Testis (tissue), 3 donors: ENCODE data around the gene ZDHHC8. TPM values are rescaled to one million over a fixed set of nuclear protein-coding genes. Genes with fewer than 3 reads are reported as not detected.

Source experiments
- DNase-seq: peaks from one replicate; pipeline ENCODE4 v3.0.0-alpha.2; 2019
- H3K27ac ChIP-seq, 2 donors: fragments of 200-600 bp; sonication (generic); one replicate each; pipeline ENCODE4 v1.5.1; 2019
- H3K27me3 ChIP-seq: fragments of 200-600 bp; sonication (generic); one replicate; pipeline ENCODE4 v1.5.1; 2019
- H3K36me3 ChIP-seq: fragments of 200-600 bp; sonication (generic); one replicate; pipeline ENCODE4 v1.5.1; 2017; ENCODE audit warnings: low read depth; ENCODE audit errors: missing control alignments
- H3K4me1 ChIP-seq: fragments of 200-600 bp; sonication (generic); one replicate; pipeline ENCODE4 v1.5.1; 2019
- H3K4me3 ChIP-seq, 2 donors: fragments of 200-600 bp; sonication (generic); one replicate each; pipeline ENCODE4 v1.5.1; 2017 to 2019
- H3K9me3 ChIP-seq: fragments of 200-600 bp; sonication (generic); one replicate; pipeline ENCODE4 v1.5.1; 2017
- CTCF ChIP-seq, 3 experiments: fragments of 450-650 bp in 2 of 3; fragments of 200-600 bp in 1 of 3; sonication (generic) in 1 of 3; IDR thresholded peaks; one replicate each; pipeline ENCODE4 v1.5.1; 2016 to 2019; ENCODE audit warnings: antibody characterized with exemption in 3 of 3, mild to moderate bottlenecking in 2 of 3, moderate library complexity in 1 of 3
- POLR2A ChIP-seq: fragments of 450-650 bp; IDR thresholded peaks from one replicate; pipeline ENCODE4 v1.6.1; 2017; ENCODE audit warnings: antibody characterized with exemption, mild to moderate bottlenecking, moderate library complexity
- WGBS, 2 donors: methylation state at CpG; one replicate each; pipeline ENCODE4 v1.1.5; 2018; 5-methylcytosine and 5-hydroxymethylcytosine counted together
- intact Hi-C: fragments of 100-400 bp; cut with DNase I; formaldehyde crosslinking; loops from one replicate; pipeline ENCODE4 v1.15.1; 2023; ENCODE audit warnings: low total_unique reads
- polyA plus RNA-seq: library from polyadenylated mRNA; stranded (reverse); fragments of 350-450 nt; fragmentation: Illumina TruSeq; extraction: RNeasy Lipid Tissue Mini Kit (QIAGEN cat#74804); gene quantifications from one replicate; pipeline ENCODE4 v1.2.3, GENCODE V29; 2014; ENCODE audit warnings: low read depth, low replicate concordance; ENCODE audit not compliant: insufficient read depth
- total RNA-seq, 2 donors: library from RNA; depleted of rRNA; stranded (reverse); fragments of >200 nt; gene quantifications; one replicate each; pipeline ENCODE4 v1.2.3, GENCODE V29; 2016

The ZDHHC8 gene
- total and polyA plus RNA-seq, 3 donors from 2014 or later = 34.0 to 44.0 (median 40.9) TPM

GRCh38 chr22:20139391-20140106, 7.9 kb downstream of the ZDHHC8 start:
- Histone ChIP-seq H3K9me3 (no peaks in the 10 kb centered on the region), H3K4me1 (peaks cover 25% of the 10 kb centered on the region), H3K36me3 (no peaks in the 10 kb centered on the region), H3K27me3 (no peaks in the 10 kb centered on the region), H3K4me3 (no peak overlapping the region), H3K27ac (no peak overlapping the region)
- no peak for DNase-seq
- WGBS, 2 donors = 94 to 96% methylated on average over 30 to 36 of the region's 36 CpGs
- no peak for TF ChIP-seq CTCF (IDR thresholded peaks at IDR 0.05)
- no peak for TF ChIP-seq POLR2A
- intact Hi-C loops = no loop called here

GRCh38 chr22:20140107-20140445, 8.5 kb downstream of the ZDHHC8 start:
- Histone ChIP-seq H3K27me3 (no peaks in the 10 kb centered on the region), H3K4me3 (no peak overlapping the region), H3K36me3 (no peaks in the 10 kb centered on the region), H3K27ac (no peak overlapping the region), H3K4me1 (peaks cover 25% of the 10 kb centered on the region), H3K9me3 (no peaks in the 10 kb centered on the region)
- no peak for DNase-seq
- intact Hi-C loops = no loop called here
- TF ChIP-seq POLR2A = no peak
- TF ChIP-seq CTCF (IDR thresholded peaks at IDR 0.05) = no peak
- 88 to 92% methylated on average over 5 to 11 of the region's 11 CpGs for WGBS, 2 donors

DNA sequence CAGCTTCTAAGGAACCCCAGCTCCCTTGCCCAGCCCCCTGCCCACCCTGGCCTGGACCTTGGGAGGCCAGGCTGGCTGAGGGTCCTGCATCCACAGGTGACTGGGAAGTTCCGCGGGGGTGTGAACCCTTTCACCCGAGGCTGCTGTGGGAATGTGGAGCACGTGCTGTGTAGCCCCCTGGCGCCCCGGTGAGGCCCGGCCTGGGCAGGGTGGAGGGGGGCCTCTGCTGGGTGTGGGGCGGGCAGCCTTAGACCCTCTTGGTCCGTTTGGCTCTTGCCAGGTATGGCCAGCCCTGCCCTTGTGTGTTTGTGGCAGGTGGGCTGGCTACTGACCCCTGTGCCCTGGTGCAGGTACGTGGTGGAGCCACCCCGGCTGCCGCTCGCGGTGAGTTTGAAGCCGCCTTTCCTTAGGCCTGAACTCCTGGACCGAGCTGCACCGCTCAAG, 8.9 kb downstream of the ZDHHC8 start:
- no peak overlapping the region for H3K4me3 ChIP-seq
- WGBS, 2 donors = 70 to 84% methylated on average over 2 to 17 of the region's 17 CpGs
- H3K4me1 ChIP-seq = peaks cover 25% of the 10 kb centered on the region
- no peaks in the 10 kb centered on the region for H3K9me3 ChIP-seq
- no peak for DNase-seq
- no peaks in the 10 kb centered on the region for H3K27me3 ChIP-seq
- no peak overlapping the region for H3K27ac ChIP-seq
- no peak for TF ChIP-seq POLR2A
- H3K36me3 ChIP-seq = no peaks in the 10 kb centered on the region
- intact Hi-C loops = no loop called here

DNA sequence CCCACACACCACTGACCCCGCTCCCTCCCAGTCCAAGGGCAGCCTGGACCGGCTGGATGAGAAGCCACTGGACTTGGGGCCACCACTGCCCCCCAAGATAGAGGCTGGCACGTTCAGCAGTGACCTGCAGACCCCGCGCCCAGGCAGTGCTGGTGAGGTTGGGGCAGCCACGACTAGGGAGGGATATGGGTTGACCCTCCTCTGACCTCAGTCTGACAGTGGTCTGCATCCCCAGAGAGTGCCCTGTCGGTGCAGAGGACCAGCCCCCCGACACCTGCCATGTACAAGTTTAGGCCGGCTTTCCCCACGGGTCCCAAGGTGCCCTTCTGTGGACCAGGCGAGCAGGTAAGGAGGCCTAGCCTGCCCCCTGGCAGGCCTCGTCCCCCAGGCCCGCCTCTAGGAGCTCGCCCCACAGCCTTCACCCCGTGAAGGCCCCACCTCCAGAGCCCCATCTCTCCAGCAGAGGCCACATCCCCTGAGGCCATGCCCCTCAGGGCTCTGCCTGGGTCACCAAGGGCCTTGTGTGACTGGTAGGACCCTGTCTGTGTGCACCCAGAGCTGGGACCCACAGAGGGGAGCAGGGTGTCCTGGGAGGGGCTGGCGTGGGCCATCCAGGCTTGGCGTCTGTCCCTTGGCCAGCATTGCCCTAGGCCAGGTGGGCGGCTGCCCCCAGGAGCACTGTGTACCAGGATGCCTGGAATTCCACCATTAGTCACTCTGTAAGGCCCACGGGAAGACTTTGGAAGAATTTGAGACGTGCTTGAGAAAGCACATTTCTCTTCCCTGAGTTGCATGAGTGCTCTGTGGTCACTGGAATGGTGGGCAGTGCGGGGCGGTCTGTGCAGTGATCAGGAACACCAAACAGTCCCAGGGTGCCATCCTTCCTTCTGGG, 9.8 kb downstream of the ZDHHC8 start:
- Histone ChIP-seq H3K4me1 (peaks cover 21% of the 10 kb centered on the region), H3K36me3 (no peaks in the 10 kb centered on the region), H3K27me3 (no peaks in the 10 kb centered on the region), H3K4me3 (no peak overlapping the region), H3K27ac (no peak overlapping the region), H3K9me3 (no peaks in the 10 kb centered on the region)
- intact Hi-C loops = no loop called here
- DNase-seq = no peak
- TF ChIP-seq CTCF (IDR thresholded peaks at IDR 0.05) (no peak), POLR2A (no peak)
- 71 to 85% methylated on average over 8 to 22 of the region's 22 CpGs for WGBS, 2 donors
